ENCODE measurements around the gene NUBP1.

Gene NUBP1

DNA sequence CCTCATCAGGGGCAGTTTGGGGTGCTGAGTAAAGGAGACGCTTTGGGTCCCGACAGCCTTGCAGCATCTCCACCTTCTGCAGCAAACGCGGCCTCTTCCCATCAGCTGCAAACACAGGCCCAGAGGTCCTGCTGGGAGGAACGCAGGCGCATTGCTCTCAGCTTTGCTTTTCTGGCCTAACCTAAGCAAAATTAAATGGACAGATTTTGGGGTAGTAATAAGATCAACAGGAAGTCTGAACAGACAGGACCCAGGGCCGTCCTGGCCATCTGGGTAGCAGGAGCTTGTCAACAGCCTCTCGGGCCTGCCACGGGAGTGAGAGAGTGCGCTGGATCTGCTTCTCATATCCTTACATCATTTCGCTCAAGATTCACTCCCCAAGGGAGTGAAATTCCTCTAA lies 7.2 kb downstream of the NUBP1 start:
- no peak for DNase-seq (ENCODE audit: low read depth)
- no peak overlapping the region for H3K4me3 ChIP-seq (ENCODE audit: low read depth, low read length)
- TF ChIP-seq, protein P1, sequence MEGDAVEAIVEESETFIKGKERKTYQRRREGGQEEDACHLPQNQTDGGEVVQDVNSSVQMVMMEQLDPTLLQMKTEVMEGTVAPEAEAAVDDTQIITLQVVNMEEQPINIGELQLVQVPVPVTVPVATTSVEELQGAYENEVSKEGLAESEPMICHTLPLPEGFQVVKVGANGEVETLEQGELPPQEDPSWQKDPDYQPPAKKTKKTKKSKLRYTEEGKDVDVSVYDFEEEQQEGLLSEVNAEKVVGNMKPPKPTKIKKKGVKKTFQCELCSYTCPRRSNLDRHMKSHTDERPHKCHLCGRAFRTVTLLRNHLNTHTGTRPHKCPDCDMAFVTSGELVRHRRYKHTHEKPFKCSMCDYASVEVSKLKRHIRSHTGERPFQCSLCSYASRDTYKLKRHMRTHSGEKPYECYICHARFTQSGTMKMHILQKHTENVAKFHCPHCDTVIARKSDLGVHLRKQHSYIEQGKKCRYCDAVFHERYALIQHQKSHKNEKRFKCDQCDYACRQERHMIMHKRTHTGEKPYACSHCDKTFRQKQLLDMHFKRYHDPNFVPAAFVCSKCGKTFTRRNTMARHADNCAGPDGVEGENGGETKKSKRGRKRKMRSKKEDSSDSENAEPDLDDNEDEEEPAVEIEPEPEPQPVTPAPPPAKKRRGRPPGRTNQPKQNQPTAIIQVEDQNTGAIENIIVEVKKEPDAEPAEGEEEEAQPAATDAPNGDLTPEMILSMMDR (IDR thresholded peaks at IDR 0.05; ENCODE audit: low read depth, low read length, missing control alignments), result no peak

DNA sequence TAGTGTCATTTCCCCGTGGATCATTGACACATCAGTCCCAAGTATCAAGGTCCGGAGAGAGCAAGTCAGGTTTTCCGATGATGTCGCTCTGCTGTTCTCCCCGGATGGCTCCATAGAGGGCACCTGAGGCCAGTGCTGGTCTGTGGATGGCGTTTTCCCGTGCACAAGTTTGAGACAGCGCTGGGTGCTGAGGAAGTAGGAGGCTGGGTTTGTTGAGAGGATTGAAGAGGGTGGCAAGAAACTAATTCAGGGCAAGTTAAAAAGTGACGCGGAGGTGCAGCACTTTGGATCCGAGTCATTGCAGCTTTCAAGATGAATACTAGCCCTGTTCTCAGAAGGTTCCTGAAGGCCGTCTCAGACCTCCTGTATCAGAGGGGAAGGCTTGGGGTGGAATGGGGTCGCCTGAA lies 7.7 kb downstream of the NUBP1 start:
- TF ChIP-seq, protein P1 (IDR thresholded peaks at IDR 0.05; ENCODE audit: low read depth, low read length, missing control alignments), result no peak
- DNase-seq (ENCODE audit: low read depth), result no peak
- no peak overlapping the region for H3K4me3 ChIP-seq (ENCODE audit: low read depth, low read length)

DNA sequence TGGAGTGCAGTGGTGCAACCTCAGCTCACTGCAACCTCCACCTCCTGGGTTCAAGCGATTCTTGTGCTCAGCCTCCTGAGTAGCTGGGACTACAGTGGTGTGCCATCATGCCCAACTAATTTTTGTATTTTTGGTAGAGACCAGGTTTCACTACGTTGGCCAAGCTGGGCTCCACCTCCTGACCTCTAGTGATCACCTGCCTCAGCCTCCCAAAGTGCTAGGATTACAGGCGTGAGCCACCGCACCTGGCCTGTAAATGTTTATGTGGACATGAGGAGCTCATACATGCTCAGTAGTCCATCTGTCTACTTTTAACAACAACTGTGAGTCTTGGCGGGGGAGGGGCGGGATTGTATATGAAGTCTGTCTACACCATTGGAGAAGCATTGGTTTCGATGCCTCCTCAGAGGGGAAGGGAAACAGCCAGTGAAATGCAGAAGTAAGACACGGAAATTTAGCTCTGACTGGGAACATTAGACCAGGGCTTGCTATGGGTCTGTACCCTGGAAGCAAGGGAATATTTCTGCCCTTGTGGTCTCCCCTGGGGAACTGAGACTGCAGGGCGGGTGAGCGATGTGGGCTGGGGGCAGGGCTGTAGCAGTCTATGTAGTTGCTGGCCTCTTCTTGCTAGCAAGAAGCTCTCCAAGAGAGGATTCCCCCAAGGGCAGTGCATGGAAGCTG lies 9.3 kb downstream of the NUBP1 start:
- H3K4me3 ChIP-seq (ENCODE audit: low read depth, low read length), result no peak overlapping the region
- TF ChIP-seq, protein P1 (IDR thresholded peaks at IDR 0.05; ENCODE audit: low read depth, low read length, missing control alignments), result no peak

DNA sequence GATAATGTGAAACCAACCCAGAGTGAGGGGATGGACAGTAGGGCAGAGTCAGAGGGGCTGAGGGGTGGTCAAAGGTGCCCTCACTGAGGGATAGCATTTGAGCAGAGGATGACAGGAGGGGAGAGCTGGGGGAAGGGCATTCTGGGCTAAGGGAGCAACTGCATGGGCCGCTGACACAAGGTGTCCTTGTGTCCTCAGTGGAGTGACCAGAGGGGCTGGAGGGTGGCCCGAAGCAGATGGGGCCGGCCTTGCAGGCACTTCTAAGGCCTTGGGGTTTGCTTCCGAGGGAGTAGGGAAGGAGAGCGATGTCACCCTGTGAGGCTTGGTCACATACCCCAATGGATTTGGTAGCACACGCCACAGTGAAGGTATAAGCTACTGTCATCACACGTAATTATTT lies 10.0 kb downstream of the NUBP1 start:
- DNase-seq (ENCODE audit: low read depth), result no peak
- TF ChIP-seq, protein P1 (IDR thresholded peaks at IDR 0.05; ENCODE audit: low read depth, low read length, missing control alignments), result no peak
- no peak overlapping the region for H3K4me3 ChIP-seq (ENCODE audit: low read depth, low read length)

More for the DNA sequence above, 9.3 kb downstream of the NUBP1 start:
- DNase-seq (ENCODE audit: low read depth), result peak; percentile 67

DNA sequence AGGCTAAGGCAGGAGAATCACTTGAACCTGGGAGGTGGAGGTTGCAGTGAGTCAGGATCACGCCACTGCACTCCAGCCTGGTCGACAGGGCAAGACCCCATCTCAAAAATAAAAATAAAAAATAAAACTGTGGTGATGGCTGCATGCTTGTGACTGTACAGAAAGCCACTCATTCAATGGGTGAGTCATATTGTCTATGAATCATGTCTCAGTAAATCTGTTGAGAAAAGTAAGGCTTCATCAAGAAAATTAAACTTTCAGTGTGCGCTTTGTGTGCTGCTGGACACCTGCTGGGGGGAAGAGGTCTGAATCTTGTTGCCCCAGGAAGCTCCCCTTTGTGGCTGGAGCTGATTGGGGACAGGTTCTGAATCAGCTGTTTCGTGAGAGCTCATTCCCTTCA lies 11.3 kb downstream of the NUBP1 start:
- no peak for DNase-seq (ENCODE audit: low read depth)
- TF ChIP-seq, protein P1 (IDR thresholded peaks at IDR 0.05; ENCODE audit: low read depth, low read length, missing control alignments), result no peak

DNA sequence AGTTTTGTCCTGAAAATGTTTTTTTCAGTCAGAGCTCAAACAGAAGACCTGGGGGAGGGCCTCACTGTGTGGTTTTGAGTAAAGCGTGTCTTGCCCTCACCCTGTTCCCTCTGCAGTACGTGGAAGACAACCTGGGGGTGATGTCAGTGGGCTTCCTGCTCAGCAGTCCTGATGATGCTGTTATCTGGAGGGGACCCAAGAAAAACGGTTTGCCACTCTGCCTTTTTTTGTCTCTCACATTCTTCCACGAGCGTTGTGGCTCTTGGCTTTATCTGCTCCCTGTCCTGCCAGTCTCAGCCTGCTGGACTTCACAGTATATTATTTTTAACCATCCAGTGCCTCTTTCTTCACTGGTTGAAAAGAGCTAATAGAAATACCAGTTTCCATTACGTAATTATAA lies 12.9 kb downstream of the NUBP1 start:
- TF ChIP-seq, protein P1 (IDR thresholded peaks at IDR 0.05; ENCODE audit: low read depth, low read length, missing control alignments), result no peak
- H3K4me3 ChIP-seq (ENCODE audit: low read depth, low read length), result no peak overlapping the region
- DNase-seq (ENCODE audit: low read depth), result no peak

More for the DNA sequence above, 11.3 kb downstream of the NUBP1 start:
- no peak overlapping the region for H3K4me3 ChIP-seq (ENCODE audit: low read depth, low read length)

DNA sequence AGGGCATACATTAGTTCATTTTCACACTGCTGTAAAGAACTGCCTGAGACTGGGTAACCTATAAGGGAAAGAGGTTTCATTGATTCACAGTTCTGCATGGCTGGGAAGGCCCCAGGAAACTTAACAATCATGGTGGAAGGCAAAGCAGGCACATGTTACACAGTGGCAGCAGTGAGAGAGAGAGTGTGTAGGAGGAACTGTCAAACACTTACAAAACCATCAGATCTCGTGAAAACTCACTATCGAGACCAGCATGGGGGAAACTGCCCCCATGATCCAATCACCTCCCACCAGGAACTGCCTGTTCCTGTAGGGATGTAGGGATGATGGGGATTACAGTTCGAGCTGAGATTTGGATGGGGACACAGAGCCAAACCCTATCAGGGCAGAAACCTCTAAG lies 17.2 kb downstream of the NUBP1 start:
- H3K4me3 ChIP-seq (ENCODE audit: low read depth, low read length), result no peak overlapping the region
- no peak for DNase-seq (ENCODE audit: low read depth)
- TF ChIP-seq, protein P1 (IDR thresholded peaks at IDR 0.05; ENCODE audit: low read depth, low read length, missing control alignments), result no peak

Data from GM12864 (cell line).